Activated T-cell treated with anti-CD3 and anti-CD28 coated beads, Interleukin-2, amount 50 U/mL, for 72 hours (primary cell): ENCODE results near the gene LYST. TPM values are rescaled to one million over a fixed set of nuclear protein-coding genes. Genes with fewer than 3 reads are reported as not detected.
A peak's percentile ranks its signal among the peaks of the same experiment; 100 is the strongest.
"Not testable (repeated sequence)": the region's sequence is repeated elsewhere in the genome, so short reads cannot be mapped to it uniquely, and the experiment has no call there.

Source experiments
- ATAC-seq, 2 donors: fragments of 150-1000 bp; cut with Tn5 transposase; replicated peaks in 1 of 2; 2 replicates each; pipeline ENCODE4 v1.10.0; 2021; ENCODE audit warnings: moderate library complexity in 2 of 2, mild to moderate bottlenecking in 1 of 2
- DNase-seq, 2 donors: peaks; one replicate each; pipeline ENCODE4 v3.0.0; 2021 to 2022; ENCODE audit warnings: mixed read lengths in 1 of 2
- H3K27ac Mint-ChIP-seq: one replicate; pipeline ENCODE4 v1.8.0; 2022; ENCODE audit warnings: mild to moderate bottlenecking, moderate library complexity, mixed read lengths
- H3K27me3 Mint-ChIP-seq: one replicate; pipeline ENCODE4 v1.8.0; 2022; ENCODE audit warnings: low read depth, mixed read lengths
- H3K36me3 Mint-ChIP-seq, 2 donors: one replicate each; pipeline ENCODE4 v1.8.0; 2022; ENCODE audit warnings: mixed read lengths in 2 of 2, mild to moderate bottlenecking in 1 of 2; ENCODE audit not compliant: insufficient read depth in 2 of 2
- H3K4me1 Mint-ChIP-seq: one replicate; pipeline ENCODE4 v1.8.0; 2022; ENCODE audit warnings: low read depth, mixed read lengths
- H3K4me3 Mint-ChIP-seq, 2 donors: one replicate each; pipeline ENCODE4 v1.8.0; 2022; ENCODE audit warnings: mild to moderate bottlenecking in 2 of 2, mixed read lengths in 2 of 2, moderate library complexity in 2 of 2
- H3K9me3 Mint-ChIP-seq, 2 donors: one replicate each; pipeline ENCODE4 v1.8.0; 2022; ENCODE audit warnings: mixed read lengths in 2 of 2
- total RNA-seq, 2 donors: library from RNA; stranded (reverse); gene quantifications; one replicate each; pipeline ENCODE4 v1.2.3, GENCODE V29; 2022

Gene LYST
- 10 to 100 TPM; 43.9 to 50.7 TPM for total RNA-seq

- H3K27me3 Mint-ChIP-seq: no peaks in the 10 kb centered on the region
- ATAC-seq (peak; percentile 58 to 60), DNase-seq (peak; percentile 73)
- peak within 1 kb of the TSS; percentile 91 to 99 for H3K4me3 Mint-ChIP-seq
- H3K4me1 Mint-ChIP-seq: peaks cover 15% of the 10 kb centered on the region
- H3K27ac Mint-ChIP-seq: peak within 1 kb of the TSS; percentile 98
- H3K9me3 Mint-ChIP-seq: no peaks in the 10 kb centered on the region
- H3K36me3 Mint-ChIP-seq: peaks cover 0 to 1% of the 10 kb centered on the region in 2 donors
Observed at GRCh38 chr1:235866205-235866912, at the start of gene LYST. Gene LYST (minus strand): TSS chr1:235866906. CDS start chr1:235830417, 36,489 bp downstream.

- not testable (repeated sequence) for H3K27ac Mint-ChIP-seq, H3K4me3 Mint-ChIP-seq, DNase-seq, H3K36me3 Mint-ChIP-seq, ATAC-seq, H3K27me3 Mint-ChIP-seq, H3K9me3 Mint-ChIP-seq
- H3K4me1 Mint-ChIP-seq: peaks cover 62% of the 10 kb centered on the region
Observed at GRCh38 chr1:235915489-235915888, 48.8 kb upstream of the LYST start.

GRCh38 chr1:235913311-235913710 is 46.6 kb upstream of the LYST start:
- ATAC-seq (no peak), DNase-seq (no peak)
- Mint-ChIP-seq H3K4me3 (no peak overlapping the region), H3K9me3 (no peaks in the 10 kb centered on the region), H3K36me3 (no peaks in the 10 kb centered on the region), H3K27me3 (no peaks in the 10 kb centered on the region), H3K27ac (no peak overlapping the region), H3K4me1 (peaks cover 62% of the 10 kb centered on the region)

- Mint-ChIP-seq H3K9me3 (no peaks in the 10 kb centered on the region), H3K4me1 (peaks cover 54% of the 10 kb centered on the region), H3K27ac (no peak overlapping the region), H3K36me3 (no peaks in the 10 kb centered on the region), H3K27me3 (no peaks in the 10 kb centered on the region), H3K4me3 (no peak overlapping the region)
- ATAC-seq (no peak), DNase-seq (no peak)
Observed at GRCh38 chr1:235911876-235912275, 45.2 kb upstream of the LYST start.

- Mint-ChIP-seq H3K27me3 (no peaks in the 10 kb centered on the region), H3K4me3 (no peak overlapping the region), H3K4me1 (peaks cover 52% of the 10 kb centered on the region), H3K36me3 (no peaks in the 10 kb centered on the region), H3K9me3 (no peaks in the 10 kb centered on the region), H3K27ac (no peak overlapping the region)
- DNase-seq (no peak), ATAC-seq (no peak)
Observed at GRCh38 chr1:235911300-235911662, 44.6 kb upstream of the LYST start.

GRCh38 chr1:235910357-235911299 is 43.9 kb upstream of the LYST start:
- Mint-ChIP-seq H3K4me1 (peaks cover 52% of the 10 kb centered on the region), H3K27me3 (no peaks in the 10 kb centered on the region), H3K27ac (no peak overlapping the region), H3K4me3 (peak overlapping the region; percentile 16 to 56), H3K36me3 (no peaks in the 10 kb centered on the region), H3K9me3 (no peaks in the 10 kb centered on the region)
- peak; percentile 93 to 95 for ATAC-seq
- peak; percentile 53 to 70 for DNase-seq

GRCh38 chr1:235908742-235909520 is 42.2 kb upstream of the LYST start:
- Mint-ChIP-seq H3K4me1 (peaks cover 52% of the 10 kb centered on the region), H3K27ac (no peak overlapping the region), H3K4me3 (peak overlapping the region in 1 of 2 donors; percentile 18), H3K27me3 (no peaks in the 10 kb centered on the region), H3K36me3 (no peaks in the 10 kb centered on the region), H3K9me3 (peaks cover 0 to under 1% of the 10 kb centered on the region in 2 donors)
- no peak for DNase-seq
- ATAC-seq: peak in 1 of 2 donors; percentile 18

GRCh38 chr1:235907897-235908240 is 41.2 kb upstream of the LYST start:
- ATAC-seq (no peak), DNase-seq (no peak)
- H3K4me1 Mint-ChIP-seq: peaks cover 42% of the 10 kb centered on the region
- no peaks in the 10 kb centered on the region for H3K27me3 Mint-ChIP-seq
- no peak overlapping the region for H3K27ac Mint-ChIP-seq
- no peak overlapping the region for H3K4me3 Mint-ChIP-seq
- H3K9me3 Mint-ChIP-seq: peaks cover 0 to 2% of the 10 kb centered on the region in 2 donors
- no peaks in the 10 kb centered on the region for H3K36me3 Mint-ChIP-seq

- no peak for ATAC-seq
- no peak overlapping the region for H3K4me3 Mint-ChIP-seq
- peaks cover 0 to 2% of the 10 kb centered on the region in 2 donors for H3K9me3 Mint-ChIP-seq
- H3K36me3 Mint-ChIP-seq: no peaks in the 10 kb centered on the region
- no peaks in the 10 kb centered on the region for H3K27me3 Mint-ChIP-seq
- DNase-seq: no peak
- H3K4me1 Mint-ChIP-seq: peaks cover 39% of the 10 kb centered on the region
- no peak overlapping the region for H3K27ac Mint-ChIP-seq
Observed at GRCh38 chr1:235907187-235907896, 40.6 kb upstream of the LYST start.

- DNase-seq: no peak
- Mint-ChIP-seq H3K4me1 (peaks cover 37% of the 10 kb centered on the region), H3K36me3 (no peaks in the 10 kb centered on the region), H3K9me3 (peaks cover 0 to 2% of the 10 kb centered on the region in 2 donors), H3K27me3 (no peaks in the 10 kb centered on the region), H3K4me3 (no peak overlapping the region), H3K27ac (no peak overlapping the region)
- no peak for ATAC-seq
Observed at GRCh38 chr1:235906436-235906835, 39.7 kb upstream of the LYST start.

GRCh38 chr1:235903809-235904208 is 37.1 kb upstream of the LYST start:
- not testable (repeated sequence) for H3K27ac Mint-ChIP-seq, H3K9me3 Mint-ChIP-seq, ATAC-seq, H3K36me3 Mint-ChIP-seq, H3K27me3 Mint-ChIP-seq, H3K4me3 Mint-ChIP-seq, DNase-seq
- peaks cover 18% of the 10 kb centered on the region for H3K4me1 Mint-ChIP-seq

- peaks cover 11% of the 10 kb centered on the region for H3K4me1 Mint-ChIP-seq
- no peak overlapping the region for H3K27ac Mint-ChIP-seq
- no peak for DNase-seq
- peaks cover 0 to 3% of the 10 kb centered on the region in 2 donors for H3K9me3 Mint-ChIP-seq
- peaks cover 9% of the 10 kb centered on the region for H3K27me3 Mint-ChIP-seq
- H3K4me3 Mint-ChIP-seq: no peak overlapping the region
- no peaks in the 10 kb centered on the region for H3K36me3 Mint-ChIP-seq
- no peak for ATAC-seq
Observed at GRCh38 chr1:235902677-235903542, 36.2 kb upstream of the LYST start.
